Calu3 (cell line): Measurements from ENCODE around the gene SLC22A15. TPM values are rescaled to one million over a fixed set of nuclear protein-coding genes. Genes with fewer than 3 reads are reported as not detected.
"Not testable (repeated sequence)": the region's sequence is repeated elsewhere in the genome, so short reads cannot be mapped to it uniquely, and the experiment has no call there.

Source experiments
- BruUV-seq: library from RNA; stranded (reverse); fragments of 400-500 nt; replicated peaks from 2 replicates; lab custom pipeline; 2021; lab: Mats Ljungman, UMichigan
- CTCF ChIA-PET: fragments of 300-600 bp; sonication (Branson Sonifier 250); formaldehyde crosslinking; loops from one replicate; lab custom pipeline; 2022; ENCODE audit warnings: antibody characterized with exemption; lab: Charles Lee
- DNase-seq: peaks from one replicate; pipeline ENCODE4 v3.0.0; 2022
- H3K27ac Mint-ChIP-seq: one replicate; pipeline ENCODE4 v1.8.0; 2022; ENCODE audit warnings: mixed read lengths; ENCODE audit not compliant: unreplicated experiment
- H3K27me3 Mint-ChIP-seq: one replicate; pipeline ENCODE4 v1.8.0; 2022; ENCODE audit warnings: mixed read lengths; ENCODE audit not compliant: unreplicated experiment
- H3K36me3 Mint-ChIP-seq: one replicate; pipeline ENCODE4 v1.8.0; 2022; ENCODE audit warnings: mild to moderate bottlenecking, moderate library complexity, mixed read lengths; ENCODE audit not compliant: insufficient read depth, unreplicated experiment
- H3K4me1 Mint-ChIP-seq: one replicate; pipeline ENCODE4 v1.8.0; 2022; ENCODE audit warnings: mild to moderate bottlenecking, low read depth, mixed read lengths; ENCODE audit not compliant: unreplicated experiment
- H3K4me3 Mint-ChIP-seq: one replicate; pipeline ENCODE4 v1.8.0; 2022; ENCODE audit warnings: mild to moderate bottlenecking, low read depth, moderate library complexity, mixed read lengths; ENCODE audit not compliant: unreplicated experiment
- H3K9me3 Mint-ChIP-seq: one replicate; pipeline ENCODE4 v1.8.0; 2022; ENCODE audit warnings: low read depth, mixed read lengths; ENCODE audit not compliant: unreplicated experiment
- intact Hi-C: fragments of 100-400 bp; cut with micrococcal nuclease; formaldehyde crosslinking; loops from one replicate; pipeline ENCODE4 v1.10.0; 2022; ENCODE audit not compliant: unreplicated experiment
- total RNA-seq: library from RNA; stranded (reverse); gene quantifications from 2 replicates; pipeline ENCODE4 v1.2.3, GENCODE V29; 2022
- TF ChIP-seq, protein P1 (sequence below): fragments of 200-600 bp; IDR thresholded peaks from one replicate; pipeline ENCODE4 v1.8.0; 2022; ENCODE audit warnings: antibody characterized with exemption; ENCODE audit not compliant: unreplicated experiment

Gene SLC22A15
- total RNA-seq, 1 experiment from 2014 or later, result 5.0 TPM

DNA sequence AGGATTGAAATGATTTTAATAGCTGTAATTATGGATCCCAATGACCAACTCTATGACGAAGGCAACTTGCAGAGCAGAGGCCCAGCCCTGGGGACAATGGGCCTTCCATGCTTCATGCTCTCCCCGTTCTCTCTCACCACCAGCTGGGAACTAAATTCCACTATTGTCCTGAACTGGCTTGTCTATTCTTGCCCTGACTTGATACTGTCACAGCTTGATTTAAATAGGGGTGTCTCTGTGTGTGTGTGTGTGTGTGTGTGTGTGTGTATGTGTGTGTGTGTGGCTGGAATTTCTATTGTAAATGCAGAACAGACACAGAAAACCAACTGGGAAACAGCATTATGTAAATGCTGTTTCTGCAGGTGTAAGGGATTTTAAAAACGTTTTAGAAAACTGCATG is 57.0 kb downstream of the SLC22A15 start:
- CTCF ChIA-PET, result no interaction called here
- no peak overlapping the region for H3K4me3 Mint-ChIP-seq
- H3K9me3 Mint-ChIP-seq, result no peaks in the 10 kb centered on the region
- H3K4me1 Mint-ChIP-seq, result no peaks in the 10 kb centered on the region
- TF ChIP-seq, protein P1, sequence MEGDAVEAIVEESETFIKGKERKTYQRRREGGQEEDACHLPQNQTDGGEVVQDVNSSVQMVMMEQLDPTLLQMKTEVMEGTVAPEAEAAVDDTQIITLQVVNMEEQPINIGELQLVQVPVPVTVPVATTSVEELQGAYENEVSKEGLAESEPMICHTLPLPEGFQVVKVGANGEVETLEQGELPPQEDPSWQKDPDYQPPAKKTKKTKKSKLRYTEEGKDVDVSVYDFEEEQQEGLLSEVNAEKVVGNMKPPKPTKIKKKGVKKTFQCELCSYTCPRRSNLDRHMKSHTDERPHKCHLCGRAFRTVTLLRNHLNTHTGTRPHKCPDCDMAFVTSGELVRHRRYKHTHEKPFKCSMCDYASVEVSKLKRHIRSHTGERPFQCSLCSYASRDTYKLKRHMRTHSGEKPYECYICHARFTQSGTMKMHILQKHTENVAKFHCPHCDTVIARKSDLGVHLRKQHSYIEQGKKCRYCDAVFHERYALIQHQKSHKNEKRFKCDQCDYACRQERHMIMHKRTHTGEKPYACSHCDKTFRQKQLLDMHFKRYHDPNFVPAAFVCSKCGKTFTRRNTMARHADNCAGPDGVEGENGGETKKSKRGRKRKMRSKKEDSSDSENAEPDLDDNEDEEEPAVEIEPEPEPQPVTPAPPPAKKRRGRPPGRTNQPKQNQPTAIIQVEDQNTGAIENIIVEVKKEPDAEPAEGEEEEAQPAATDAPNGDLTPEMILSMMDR, result no peak
- intact Hi-C loops, result no loop called here
- H3K27me3 Mint-ChIP-seq, result no peaks in the 10 kb centered on the region
- H3K27ac Mint-ChIP-seq, result no peak overlapping the region
- BruUV-seq, result no TSS peak
- H3K36me3 Mint-ChIP-seq, result no peaks in the 10 kb centered on the region
- DNase-seq, result no peak

DNA sequence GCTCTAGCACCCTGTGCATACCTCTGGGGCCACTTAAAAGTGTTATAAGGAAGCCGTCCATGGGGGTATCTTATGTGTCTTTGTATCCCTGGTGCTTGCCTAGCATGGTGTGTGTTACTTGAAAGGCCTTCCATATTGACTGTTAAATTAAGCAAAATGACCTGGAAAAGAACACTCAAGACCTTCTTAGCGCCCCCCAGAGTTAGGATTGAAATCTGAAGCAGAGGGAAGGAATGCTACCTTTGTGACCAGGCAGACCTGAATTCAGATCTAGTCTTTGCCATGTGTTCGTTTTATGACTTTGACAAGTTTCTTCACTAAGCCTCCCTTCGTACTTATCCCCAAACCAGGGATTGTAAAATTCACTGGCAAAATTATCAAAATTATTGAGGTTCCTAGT is 59.9 kb downstream of the SLC22A15 start:
- no peaks in the 10 kb centered on the region for H3K27me3 Mint-ChIP-seq
- H3K4me1 Mint-ChIP-seq, result no peaks in the 10 kb centered on the region
- TF ChIP-seq, protein P1, result no peak
- no peak for DNase-seq
- intact Hi-C loops, result no loop called here
- CTCF ChIA-PET, result no interaction called here
- no peaks in the 10 kb centered on the region for H3K36me3 Mint-ChIP-seq
- H3K9me3 Mint-ChIP-seq, result no peaks in the 10 kb centered on the region
- no TSS peak for BruUV-seq
- H3K4me3 Mint-ChIP-seq, result no peak overlapping the region
- H3K27ac Mint-ChIP-seq, result no peak overlapping the region

DNA sequence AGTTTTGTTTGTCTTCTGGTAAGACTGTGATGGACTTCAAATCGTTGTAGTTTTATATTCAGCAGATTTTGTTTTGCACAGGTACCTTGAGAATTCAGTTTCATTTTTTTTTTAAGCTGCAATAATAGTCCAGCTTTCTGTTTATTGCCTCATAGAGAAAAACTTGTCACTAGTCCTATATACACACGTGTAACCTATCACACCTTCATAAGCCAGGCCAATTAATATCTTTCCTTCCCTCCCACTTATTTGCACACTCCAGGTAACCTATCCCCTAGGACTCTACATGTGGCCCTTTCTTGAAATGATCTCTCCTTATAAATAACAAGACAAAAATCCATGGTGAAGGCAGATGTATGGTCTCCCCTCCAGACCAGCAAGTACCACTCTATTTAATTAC is 62.4 kb downstream of the SLC22A15 start:
- TF ChIP-seq, protein P1, result no peak
- BruUV-seq, result no TSS peak
- Mint-ChIP-seq H3K27ac (no peak overlapping the region), H3K4me3 (no peak overlapping the region), H3K36me3 (no peaks in the 10 kb centered on the region), H3K4me1 (no peaks in the 10 kb centered on the region), H3K9me3 (peaks cover 5% of the 10 kb centered on the region), H3K27me3 (no peaks in the 10 kb centered on the region)
- DNase-seq, result no peak
- CTCF ChIA-PET, result no interaction called here
- intact Hi-C loops, result no loop called here

DNA sequence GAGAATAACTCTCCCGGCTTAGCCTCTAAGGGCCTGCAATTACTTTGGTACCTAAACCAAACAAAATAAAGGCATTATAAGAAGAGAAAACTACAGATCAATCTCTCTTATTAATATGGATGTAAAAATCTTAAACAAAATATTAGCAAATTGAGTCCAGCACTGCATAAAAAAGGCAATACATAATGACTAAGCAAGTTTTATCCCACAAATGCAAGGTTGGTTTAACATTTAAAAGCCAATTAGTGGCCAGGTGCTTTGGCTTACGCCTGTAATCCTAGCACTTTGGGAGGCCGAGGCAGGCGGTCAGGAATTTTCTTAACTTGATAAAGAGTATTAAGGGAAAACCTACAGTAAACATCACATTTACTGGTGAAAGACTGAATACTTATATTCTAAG is 67.8 kb downstream of the SLC22A15 start:
- Mint-ChIP-seq H3K4me3 (no peak overlapping the region), H3K9me3 (peaks cover 5% of the 10 kb centered on the region), H3K27me3 (no peaks in the 10 kb centered on the region), H3K36me3 (peaks cover 8% of the 10 kb centered on the region), H3K4me1 (no peaks in the 10 kb centered on the region), H3K27ac (no peak overlapping the region)
- no peak for DNase-seq
- TF ChIP-seq, protein P1, result no peak
- BruUV-seq, result no TSS peak
- intact Hi-C loops, result no loop called here
- CTCF ChIA-PET, result no interaction called here

DNA sequence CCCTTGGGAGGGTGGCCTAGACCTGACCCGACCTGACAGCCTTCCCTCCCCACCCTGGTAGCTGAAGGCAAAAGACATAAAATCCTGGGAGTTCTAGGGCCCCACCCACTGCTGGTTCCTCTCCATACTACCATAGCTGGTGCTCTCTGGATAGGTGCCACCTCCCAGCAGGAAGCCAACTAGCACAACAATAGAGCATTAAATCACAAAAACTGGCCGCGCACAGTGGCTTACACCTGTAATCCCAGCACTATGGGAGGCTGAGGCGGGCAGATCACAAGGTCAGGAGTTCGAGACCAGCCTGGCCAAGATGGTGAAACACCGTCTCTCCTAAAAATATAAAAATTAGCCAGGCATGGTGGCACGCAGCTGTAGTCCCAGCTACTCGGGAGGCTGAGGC is 70.6 kb downstream of the SLC22A15 start:
- H3K4me3 Mint-ChIP-seq, BruUV-seq, CTCF ChIA-PET, H3K4me1 Mint-ChIP-seq, H3K27ac Mint-ChIP-seq, DNase-seq, H3K27me3 Mint-ChIP-seq, intact Hi-C loops: not testable (repeated sequence)
- Mint-ChIP-seq H3K9me3 (peaks cover 17% of the 10 kb centered on the region), H3K36me3 (peaks cover 12% of the 10 kb centered on the region)

- intact Hi-C loops, BruUV-seq, CTCF ChIA-PET, DNase-seq, H3K36me3 Mint-ChIP-seq, H3K27ac Mint-ChIP-seq, H3K4me1 Mint-ChIP-seq, H3K27me3 Mint-ChIP-seq, H3K4me3 Mint-ChIP-seq: not testable (repeated sequence)
- H3K9me3 Mint-ChIP-seq, result peaks cover 15% of the 10 kb centered on the region
Observed at GRCh38 chr1:116051896-116052295, 75.6 kb downstream of the SLC22A15 start.
